Activated T-cell treated with anti-CD3 and anti-CD28 coated beads for 48 hours (primary cell): Measurements from ENCODE around the gene ARID3A.

Source experiments
- DNase-seq: peaks from one replicate; pipeline ENCODE4 v3.0.0-alpha.2; 2020; ENCODE audit warnings: low read depth

ARID3A gene

GRCh38 chr19:963486-963951 is 37.7 kb downstream of the ARID3A start:
- DNase-seq, result no peak

GRCh38 chr19:964116-964520 is 38.3 kb downstream of the ARID3A start:
- DNase-seq, result no peak

- DNase-seq, result no peak
Observed at GRCh38 chr19:964761-965694, 39.2 kb downstream of the ARID3A start.

- no peak for DNase-seq
Observed at GRCh38 chr19:966485-967088, 40.8 kb downstream of the ARID3A start.

DNA sequence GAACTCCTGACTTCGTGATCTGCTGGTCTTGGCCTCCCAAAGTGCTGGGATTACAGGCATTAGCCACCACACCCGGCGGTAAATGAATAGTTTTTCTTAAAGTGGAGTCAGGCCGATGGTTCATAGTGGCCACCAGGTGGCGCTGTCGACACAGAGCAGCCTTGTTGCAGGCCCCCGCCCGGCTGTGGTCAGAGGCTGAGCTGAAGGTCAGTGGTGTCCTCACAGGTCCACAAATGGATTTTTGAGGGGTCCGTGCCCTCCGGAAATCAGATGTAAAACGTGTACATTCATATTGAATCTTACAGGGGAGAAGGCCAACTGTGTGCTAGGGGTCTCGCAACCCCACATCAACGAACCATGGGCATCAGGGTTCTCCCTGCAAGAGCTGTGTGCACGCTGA is 44.9 kb downstream of the ARID3A start:
- DNase-seq, result no peak

DNA sequence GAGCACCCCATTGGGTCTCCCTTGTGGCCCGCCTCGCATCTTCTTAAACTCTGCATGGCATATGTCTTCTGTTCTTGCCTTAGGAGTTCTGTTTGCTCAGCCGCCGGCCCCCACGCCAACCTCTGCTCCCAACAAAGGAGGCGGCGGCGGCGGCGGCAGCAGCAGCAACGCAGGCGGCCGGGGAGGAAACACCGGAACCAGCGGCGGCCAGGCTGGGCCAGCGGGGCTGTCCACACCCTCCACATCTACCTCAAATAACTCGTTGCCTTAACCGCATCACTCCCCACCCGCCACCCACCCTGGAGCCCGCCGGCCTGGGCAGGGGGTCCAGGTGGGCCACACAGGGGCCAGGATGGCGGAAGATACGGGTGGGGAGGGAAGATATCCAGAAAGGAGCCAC is 46.0 kb downstream of the ARID3A start:
- no peak for DNase-seq

DNA sequence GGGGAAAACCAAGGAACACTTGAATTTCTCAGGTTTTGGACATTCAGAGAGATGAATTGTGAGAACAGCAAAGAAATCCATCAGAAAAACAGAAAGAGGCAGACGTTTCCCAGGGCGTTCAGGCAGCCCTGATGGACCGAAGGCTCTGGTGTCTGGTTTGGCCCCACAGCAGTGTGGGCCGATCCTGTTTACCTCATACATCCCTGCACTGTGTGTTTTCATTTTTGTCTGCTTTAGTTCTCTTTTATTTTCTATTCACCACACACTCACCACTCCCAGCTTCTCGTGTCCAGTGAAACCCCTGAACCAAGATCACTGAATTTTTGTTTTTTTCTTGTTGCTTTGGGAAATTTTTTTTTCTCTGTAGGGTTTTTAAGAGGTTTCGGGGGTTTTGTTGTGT is 46.4 kb downstream of the ARID3A start:
- DNase-seq, result no peak

- DNase-seq, result no peak
Observed at GRCh38 chr19:973726-974563, 48.1 kb downstream of the ARID3A start.

DNA sequence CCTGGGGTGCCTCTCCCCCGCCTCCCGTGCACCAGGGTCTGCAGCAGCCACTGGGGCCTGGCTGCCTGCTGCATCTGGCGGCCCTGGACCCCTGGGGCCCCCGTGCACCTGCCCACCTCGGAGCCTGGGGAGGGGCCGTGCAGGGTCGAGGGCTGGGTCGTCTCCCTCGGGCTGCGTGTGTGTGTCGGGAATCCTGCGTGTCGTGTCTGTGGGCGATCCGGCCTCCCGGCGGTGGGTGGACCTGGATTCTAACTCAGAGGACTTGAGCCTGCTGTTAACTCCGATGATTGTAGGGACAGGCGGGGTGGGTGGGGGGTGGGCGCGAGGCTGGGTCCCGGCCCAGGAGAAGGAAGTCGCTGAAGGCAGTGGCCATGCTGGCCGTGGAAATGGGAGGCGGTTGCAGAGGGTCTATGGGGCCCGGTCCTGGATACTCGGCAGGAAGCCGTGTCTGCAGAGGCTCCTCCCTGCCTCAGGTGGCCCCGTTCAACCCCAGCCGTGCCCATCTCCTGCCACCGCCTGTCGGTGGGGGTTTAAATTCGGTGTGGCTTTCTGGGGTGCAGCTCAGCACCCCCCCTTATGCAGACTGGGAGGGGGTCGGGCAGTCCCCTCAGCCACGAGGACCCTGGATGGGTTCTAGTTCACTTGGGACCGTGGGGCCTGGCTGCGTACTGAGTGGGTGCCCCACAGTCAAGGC is 48.9 kb downstream of the ARID3A start:
- DNase-seq, result no peak

- no peak for DNase-seq
Observed at GRCh38 chr19:976476-976875, 50.6 kb downstream of the ARID3A start.

- DNase-seq, result no peak
Observed at GRCh38 chr19:977058-977464, 51.2 kb downstream of the ARID3A start.

DNA sequence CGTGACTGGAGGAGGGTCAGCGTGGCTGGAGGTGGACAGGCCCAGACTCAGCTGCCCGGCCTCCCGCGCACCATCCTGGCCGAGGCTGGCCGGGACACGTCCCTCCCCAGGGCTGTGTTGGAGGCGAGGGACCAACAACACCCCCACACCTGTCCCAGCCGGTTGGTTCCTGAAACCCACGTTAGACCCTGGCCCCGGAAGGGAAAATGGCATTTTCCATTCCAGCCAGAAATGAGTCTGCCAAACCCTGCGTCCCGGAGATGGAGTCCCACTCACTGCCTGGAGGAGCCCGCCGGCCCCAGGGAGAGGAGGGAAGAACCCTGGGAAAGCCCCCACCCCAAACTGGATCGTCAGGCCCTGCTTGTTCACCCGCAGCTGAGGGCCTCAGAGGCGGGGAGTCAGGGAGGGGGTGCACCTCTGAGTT is 53.5 kb downstream of the ARID3A start:
- DNase-seq, result no peak

DNA sequence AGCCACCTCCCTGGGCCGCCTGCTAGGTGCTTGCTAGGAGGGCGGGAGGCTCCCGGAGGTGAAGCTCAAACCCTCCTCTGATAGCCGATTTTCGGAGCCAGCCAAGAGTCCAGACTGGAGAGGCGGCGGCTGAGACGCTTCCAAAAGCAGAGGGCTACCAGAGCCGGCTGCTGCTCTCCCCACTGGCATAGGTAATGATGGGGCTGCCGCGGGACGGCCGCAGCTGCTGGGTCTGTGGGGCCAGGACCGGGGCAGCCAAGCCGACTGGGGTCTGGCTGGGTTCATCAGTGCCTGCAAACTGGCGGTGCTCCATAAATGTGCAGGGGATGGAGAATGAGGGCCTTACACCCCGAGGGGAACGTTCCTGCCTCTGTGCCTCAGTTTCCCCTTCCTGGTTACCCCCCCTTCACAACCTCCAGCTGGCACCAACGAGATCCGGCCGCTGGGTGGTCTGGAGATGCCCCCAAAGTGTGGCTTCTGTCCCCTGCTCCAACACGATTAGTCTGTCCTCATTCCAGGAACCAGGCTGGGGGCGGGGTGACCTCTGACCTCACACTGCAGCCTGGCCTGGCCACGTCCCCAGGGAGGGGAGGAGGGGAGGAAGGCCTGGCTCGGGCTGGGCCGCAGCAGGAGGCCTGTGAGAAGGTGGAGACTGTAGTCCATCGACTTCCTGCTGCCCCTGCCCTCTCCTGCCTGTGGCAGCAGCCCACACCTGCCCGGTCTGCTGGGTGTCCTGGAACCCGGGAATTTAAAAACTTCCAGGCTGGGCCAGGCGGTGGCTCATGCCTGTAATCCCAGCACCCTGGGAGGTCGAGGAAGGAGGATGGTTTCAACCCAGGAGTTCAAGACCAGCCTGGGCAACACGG is 54.5 kb downstream of the ARID3A start:
- no peak for DNase-seq

DNA sequence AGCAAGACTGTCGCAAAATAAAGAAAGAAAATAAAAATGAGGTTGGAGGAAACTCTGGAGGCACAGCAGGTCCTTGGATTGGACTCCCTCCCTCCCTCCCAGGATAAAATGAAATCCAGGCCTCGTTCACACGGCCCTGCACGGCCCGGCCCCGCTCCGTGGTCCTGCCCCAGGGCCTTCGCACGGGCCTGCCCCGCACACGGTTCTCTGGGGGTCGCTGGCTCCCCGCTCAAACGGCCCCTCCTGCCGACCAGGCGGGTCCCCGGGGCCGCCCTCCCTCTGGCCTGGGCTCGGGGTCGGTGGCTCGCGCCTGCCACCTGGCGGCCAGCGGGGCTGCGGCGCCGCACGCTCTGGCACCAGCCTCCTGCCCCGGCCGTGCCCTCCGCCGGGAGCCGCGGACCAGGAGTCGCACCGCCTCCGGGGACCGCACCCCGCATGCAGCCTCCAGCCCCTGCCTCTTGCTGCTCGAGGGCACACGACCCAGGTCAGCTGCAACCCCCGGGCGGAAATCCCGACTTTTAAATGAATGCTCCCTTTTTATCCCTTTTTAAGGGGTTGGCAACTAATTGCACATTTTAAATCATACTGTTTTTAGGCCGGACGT is 56.8 kb downstream of the ARID3A start:
- DNase-seq, result peak; percentile 83

GRCh38 chr19:984165-984967 is 58.5 kb downstream of the ARID3A start, which contains the start of gene WDR18:
WDR18 (plus strand) TSS chr19:984345; CDS start chr19:984354, 9 bp downstream.
- peak; percentile 90 for DNase-seq

DNA sequence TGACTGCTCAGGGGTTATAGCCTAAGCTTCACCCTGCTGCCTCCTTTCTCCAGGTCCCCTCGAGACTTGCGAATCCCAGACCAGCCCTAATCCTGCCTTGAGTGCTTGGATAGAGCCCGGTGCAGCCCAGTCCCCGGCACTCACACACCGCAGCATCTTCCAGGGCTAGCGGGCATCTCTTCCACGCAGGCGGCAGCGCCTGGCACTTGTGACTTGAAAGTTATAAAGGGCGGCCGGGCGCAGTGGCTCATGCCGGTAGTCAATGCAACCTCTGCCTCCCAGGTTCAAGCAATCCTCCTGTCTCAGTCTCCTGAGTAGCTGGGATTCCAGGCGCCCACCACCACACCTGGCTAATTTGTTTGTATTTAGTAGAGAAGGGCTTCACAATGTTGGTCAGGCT is 60.2 kb downstream of the ARID3A start:
- no peak for DNase-seq

- no peak for DNase-seq
Observed at GRCh38 chr19:988081-988480, 62.2 kb downstream of the ARID3A start.

DNA sequence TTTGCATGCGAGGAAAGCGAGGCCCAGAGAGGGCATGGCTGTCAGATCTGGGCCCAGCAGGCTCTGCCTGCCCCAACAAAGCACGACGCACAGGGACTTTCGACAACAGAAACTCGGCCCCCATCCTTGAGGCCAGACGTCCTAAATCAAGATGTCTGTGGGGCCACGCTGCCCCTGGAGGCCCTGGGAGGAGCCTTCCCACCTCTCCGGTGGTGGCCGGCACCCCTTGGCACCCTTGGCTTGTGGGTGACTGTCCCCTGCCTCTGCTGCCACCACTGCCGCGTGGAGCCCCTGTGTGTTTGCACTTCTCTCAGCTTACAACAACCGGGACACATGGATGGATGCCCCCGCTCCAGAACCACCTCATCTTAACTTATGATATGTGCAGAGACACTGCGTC is 62.7 kb downstream of the ARID3A start:
- DNase-seq, result no peak

GRCh38 chr19:989381-990081 is 63.7 kb downstream of the ARID3A start:
- DNase-seq, result no peak
